ENCODE data around the gene KLHDC3.

KLHDC3 gene, protein sequence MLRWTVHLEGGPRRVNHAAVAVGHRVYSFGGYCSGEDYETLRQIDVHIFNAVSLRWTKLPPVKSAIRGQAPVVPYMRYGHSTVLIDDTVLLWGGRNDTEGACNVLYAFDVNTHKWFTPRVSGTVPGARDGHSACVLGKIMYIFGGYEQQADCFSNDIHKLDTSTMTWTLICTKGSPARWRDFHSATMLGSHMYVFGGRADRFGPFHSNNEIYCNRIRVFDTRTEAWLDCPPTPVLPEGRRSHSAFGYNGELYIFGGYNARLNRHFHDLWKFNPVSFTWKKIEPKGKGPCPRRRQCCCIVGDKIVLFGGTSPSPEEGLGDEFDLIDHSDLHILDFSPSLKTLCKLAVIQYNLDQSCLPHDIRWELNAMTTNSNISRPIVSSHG

DNA sequence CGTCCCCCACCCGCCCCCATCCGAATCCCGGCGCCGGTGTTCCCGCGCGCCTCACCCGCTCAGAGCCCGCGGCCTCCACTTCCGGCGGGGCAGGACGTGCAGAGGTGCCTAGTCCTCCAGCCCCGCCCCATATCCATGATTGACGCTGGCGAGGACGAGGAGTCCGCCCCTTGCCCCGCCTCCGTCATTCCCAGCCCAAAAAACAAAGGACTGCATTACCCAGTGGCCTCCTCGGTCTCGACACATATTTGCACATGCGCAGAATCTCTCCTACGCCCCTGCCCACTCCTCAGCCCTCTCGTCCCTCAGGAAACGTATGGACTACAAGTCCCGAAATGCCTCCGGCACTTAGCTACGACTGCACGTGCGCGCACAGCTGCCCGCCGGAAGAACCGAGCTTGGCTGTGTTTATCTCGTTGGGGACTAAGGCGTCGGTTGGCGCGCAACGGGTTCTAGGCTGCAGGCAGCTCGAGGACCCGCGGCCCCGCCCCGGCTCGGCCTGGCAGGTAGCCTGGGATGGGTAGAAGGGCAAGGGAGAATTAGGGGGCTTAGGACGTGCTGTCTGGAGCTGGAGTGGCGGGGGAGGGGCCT, at the start of gene KLHDC3, which contains the start of gene MEA1:
TSS of gene KLHDC3 (plus strand) at position 407 of the 591 bp plus-strand sequence. CDS start 2,944 bp downstream, outside the sequence.
TSS of gene MEA1 (minus strand) at position 104 of the 591 bp plus-strand sequence. CDS start 133 bp downstream, outside the sequence.
- peak; percentile 100 for DNase-seq

DNA sequence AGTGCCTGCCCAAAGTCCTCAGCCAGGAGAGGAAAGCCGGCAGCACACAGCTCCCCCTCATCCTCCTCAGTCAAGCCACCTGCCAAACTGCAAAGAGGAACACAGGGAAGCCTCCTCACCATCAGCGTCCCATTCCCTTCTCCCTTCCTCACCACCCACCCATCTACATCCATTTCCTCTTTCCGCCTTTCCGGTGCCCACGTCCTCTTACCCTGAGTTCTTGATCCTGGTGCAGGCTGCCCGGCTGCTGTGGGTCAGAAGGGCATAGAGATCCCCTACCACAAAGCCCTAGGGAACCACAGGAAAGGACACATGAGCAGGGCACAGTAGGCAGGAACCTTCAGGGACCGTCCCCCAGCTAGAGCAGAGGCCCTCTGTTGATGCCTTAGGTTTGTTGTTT, 47.5 kb upstream of the KLHDC3 start:
- peak; percentile 59 for DNase-seq

DNA sequence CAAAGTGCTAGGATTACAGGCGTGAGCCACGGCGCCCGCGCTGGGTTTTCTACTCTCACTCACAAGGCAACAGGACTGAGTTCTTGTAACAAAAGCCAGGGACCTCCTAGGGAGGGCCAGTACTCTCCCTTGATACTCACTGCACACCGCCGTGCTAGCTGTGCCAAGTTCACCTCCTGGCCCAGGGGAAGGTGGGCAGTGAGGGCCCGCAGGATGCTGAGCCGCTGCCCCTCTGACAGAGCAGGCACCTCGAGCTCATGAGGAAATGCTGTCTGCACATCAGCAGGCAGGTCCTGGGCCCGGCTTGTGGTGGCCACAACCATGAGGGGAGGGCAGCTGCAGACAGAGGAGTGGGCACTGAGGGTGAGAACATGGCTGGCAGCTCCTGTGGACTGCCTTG, 46.8 kb upstream of the KLHDC3 start:
- DNase-seq: no peak

DNA sequence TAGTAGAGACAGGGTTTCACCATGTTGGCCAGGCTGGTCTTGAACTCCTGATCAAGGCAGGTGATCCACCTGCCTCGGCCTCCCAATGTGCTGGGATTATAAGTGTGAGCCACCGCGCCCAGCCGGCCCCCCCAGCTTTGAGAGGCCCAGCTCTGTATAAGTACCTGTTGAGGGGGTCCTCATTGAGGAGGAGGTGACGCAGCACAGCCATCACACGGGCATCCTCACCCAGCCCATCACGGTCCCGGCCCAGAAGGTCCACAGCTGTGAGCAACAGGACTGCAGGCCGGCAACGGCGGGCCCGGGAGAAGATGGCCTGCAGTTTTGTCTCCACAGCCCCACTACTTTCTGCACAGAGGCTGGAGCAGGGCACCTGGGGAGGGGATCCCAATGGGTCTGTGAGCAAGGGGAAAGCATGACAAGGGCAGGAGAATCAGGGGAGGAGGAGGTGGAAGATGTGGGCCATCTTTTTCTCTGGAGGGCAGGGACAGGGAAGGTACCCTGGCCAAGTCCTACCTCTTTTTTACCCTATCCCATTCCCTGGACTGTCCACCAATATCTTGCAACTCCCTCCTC, 45.8 kb upstream of the KLHDC3 start:
- no peak for DNase-seq

DNA sequence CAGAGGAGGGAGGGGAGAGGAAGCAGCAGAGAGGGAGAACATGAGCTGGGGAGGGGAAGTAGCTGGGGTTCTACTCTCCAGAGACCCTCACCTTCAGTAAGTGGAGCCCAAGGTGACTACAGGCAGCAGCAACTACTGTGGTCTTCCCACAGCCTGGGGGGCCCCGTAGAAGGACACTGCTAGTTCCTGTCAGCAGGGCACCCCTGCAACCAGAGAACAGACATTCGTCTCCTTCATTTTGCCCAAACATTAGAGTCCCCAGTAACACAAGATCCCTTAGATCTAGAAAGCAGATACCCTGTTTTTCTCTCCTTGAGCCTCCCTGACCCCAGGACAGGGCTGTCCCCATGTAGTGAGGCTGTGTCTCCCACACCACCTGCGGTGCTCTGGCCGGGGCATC, 45.3 kb upstream of the KLHDC3 start:
- DNase-seq: no peak

DNA sequence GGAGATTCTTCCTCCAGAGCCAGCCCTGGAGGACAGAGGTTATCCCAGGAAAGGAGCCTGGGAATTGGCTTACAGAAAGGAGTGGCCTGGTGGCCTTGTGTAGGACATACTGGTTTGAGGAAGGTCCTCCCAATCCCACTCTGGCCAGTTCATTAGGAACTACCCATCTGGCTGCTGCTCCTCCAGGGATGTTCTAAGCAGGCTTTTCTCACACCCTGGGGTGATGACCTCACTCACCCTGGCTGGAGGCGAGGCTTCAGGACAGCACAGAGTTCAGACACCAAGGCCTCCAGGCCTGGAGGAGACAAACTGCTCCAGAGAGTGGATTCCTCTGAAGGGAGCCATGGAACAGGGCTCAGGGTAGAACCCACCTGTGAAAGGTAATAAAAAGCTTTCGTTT, 44.6 kb upstream of the KLHDC3 start:
- DNase-seq: no peak

DNA sequence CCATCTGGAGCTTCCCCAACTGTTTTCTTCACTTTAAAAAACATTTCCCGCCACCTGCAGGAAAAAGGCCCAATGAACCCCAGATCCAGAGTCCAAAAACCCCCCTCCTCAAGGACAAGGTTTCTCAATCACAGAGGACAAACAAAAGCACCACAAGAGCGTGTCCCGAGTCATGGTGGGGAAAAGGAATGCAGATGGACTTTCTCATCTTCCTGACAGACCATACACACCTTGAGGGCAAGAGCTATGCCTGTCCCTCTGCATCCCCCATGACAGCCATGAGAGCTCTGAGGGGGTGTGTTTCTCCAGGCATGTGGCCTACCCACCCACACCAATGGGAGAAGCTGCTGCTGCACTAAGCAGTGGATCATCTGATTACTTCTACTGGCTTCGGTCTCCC, 44.1 kb upstream of the KLHDC3 start:
- no peak for DNase-seq

DNA sequence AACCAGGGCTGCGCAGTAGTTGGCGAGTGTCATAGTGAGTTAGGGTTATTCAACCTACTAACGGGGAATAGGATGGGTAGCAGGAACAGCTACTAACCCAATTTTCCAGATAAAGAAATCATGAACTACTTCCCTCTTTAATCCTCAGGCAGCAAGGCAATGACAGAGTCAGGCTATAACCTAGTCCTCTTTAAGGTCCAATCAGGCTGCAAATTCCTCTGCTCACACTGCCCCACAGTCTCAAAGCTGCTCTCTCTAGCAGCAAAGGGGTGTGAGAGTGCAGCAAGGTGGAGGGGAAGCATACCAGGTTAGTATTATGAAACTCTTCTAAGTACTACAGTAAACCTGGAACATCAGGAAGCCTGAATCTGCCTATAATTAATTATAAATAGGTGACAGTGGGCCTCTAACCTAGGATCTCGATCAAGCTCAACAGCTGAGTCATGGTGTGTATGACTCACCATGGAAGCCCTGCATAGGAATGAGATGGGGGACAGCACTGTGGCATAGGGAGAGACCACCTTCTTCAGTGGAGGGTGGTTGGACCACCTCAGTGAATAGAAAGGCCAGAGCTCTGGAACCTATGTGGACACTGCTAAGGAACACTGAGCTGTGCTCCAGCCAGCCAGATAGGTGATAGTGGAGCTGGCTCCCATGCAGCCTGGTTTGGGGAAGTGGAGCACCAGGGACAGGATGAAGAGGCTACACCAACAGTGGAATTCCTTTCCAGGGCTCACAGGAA, 43.0 kb upstream of the KLHDC3 start:
- DNase-seq: peak; percentile 13

DNA sequence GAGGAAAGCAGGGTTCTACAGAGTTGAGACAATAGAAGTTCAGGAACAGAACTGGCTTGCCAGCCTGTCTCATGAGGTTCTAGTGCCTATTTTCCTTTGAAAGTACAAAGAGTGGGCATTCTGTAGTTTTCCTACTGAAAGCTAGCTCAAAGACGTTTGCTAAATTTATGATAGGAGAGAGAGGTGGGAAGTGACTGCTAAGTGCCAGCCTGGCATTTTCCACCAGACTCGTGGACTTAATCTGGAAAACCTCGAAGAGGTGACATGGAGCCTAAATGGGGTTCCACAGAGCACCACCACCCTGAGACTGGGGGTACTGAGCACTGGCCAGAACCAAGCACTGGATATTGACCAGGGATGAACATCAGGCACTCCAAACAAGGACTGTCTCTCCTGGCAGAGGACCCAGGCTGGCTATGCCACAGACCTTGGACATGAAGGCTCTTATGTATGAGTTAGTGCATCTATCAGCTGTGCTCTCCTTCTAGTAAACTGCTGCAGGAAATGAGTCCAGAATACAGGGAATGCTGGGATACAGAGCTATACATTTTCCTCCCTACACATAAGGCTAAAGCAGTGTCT, 42.2 kb upstream of the KLHDC3 start:
- DNase-seq: no peak

DNA sequence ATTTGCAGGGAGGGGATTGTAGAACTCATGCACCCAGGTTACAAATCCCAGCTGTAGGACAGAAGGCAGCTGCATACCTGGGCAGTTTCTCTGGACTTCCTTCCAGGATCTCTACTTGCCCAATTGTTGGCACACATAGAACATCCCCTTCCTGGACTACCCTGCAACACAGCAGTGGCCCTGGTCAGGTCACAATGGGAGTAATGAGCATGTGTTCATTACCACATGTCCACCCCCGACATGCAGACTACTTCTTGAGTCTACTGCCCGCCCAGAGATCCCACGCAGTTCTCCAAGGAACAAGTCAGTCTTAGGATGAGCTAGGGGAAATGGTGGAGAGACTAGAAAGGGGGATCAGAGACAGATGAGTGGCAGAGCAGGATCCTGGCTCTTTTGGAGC, 40.1 kb upstream of the KLHDC3 start:
- DNase-seq: peak; percentile 81

DNA sequence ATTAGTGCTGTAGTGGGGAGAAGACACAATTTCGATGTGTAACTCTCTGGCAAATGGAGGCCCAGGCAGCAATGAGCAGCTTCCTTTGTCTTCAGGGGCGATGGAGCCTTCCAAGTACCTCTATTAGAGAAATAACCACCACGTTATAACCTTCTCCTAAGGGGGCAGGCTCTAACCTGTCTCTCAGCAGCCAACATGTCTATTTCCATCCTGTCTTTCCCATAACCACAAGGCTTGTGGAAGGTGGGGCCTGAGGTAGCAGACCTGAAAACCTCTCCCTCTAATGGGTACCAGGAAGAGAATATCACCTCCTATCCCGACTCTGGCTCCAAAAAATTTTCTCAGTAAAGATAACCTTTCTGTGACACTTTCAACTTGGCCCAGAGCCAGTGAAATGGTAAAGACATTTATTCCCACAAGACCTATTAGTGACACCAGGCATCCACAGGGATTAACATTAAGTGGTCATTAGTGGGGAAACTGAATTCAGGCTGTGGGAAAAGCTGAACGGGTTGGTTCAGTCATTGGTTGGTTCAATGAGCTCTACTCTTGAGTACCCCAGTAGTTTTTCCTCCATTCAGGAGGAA, 39.0 kb upstream of the KLHDC3 start:
- no peak for DNase-seq

DNA sequence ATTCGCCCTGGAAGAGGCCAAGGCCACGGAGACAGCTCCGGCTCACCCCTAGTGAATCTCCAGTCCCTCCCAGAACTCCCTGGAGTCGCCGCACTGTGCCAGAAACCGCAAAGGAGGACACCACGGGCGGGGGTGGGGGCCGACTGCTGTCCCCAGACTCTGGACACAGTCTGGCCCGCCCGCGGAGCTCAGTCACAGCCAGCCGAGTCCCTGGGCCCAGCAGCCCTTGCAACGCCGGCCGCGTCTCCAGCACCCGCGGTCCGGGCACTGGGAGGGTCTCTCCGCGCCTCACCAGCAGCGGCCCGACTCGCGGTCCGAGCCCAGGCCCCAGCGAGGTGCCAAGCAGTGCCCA, 35.6 kb upstream of the KLHDC3 start:
- DNase-seq: peak; percentile 34

DNA sequence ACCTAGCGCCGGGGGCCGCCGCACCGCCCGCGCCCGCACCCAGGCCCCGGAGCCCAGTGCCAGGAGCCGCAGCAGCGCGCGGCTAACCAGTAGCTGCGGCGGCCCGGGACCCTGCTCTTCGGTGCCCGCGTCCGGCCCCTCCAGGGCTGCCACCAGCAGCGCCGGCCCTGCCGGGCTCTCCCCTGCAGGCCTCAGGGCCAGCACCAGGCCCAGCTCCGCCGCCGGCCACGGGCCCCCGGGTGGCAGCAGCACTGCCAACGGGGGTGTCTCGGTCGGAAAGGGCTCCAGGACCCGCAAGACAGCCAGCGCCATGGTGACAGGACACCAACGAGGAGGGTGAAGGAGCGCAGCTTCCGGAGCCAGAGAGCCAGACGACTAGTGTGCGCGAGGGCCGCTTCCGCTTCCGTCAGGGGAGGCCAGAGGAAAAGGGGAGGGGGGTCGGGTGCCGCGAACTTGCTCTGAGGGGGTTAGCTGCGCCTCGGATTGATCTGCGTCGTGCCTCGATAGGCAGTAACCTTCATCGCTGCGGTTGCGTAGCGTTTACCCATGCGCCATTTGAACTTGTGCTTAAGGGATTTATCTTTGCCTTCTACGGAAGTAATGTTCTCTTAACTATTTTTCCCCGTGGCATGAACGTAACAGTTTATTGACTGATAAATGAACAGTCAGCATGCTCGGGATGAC, 35.1 kb upstream of the KLHDC3 start, which contains the start of gene PEX6:
TSS of gene PEX6 (minus strand) at position 343 of the 684 bp plus-strand sequence. CDS start at position 312, 31 bp downstream.
- DNase-seq: peak; percentile 82

DNA sequence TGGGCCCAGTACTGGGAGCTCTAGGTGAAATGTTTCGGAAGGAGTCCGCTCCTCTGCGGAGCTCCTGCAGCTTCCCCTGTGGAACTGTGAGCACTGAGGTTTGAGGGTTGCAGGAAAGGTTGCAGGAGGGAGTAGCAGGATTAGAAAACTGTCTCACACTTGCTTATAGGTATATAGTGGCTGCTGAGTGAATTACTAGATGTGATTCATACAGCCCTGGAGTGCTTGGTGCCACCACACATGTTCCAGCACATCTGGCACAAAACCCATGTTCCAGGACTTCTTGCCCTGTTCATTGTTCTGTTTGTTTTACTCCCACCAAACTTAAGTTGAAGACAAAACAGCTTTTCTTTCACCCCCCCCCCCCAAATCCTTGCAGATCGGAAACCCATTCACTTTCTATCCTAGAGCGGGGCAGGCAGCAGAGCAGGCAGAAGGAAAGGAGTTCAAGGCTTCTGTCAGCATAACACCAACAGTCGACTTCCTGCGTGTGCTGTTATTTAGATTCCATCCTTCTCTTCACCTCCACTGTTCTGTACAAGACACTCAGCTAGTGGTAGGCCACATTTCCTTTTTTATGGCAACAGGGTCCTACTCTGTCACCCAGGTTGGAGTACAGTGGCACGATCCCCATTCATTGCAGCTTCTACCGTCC, 34.4 kb upstream of the KLHDC3 start:
- no peak for DNase-seq

DNA sequence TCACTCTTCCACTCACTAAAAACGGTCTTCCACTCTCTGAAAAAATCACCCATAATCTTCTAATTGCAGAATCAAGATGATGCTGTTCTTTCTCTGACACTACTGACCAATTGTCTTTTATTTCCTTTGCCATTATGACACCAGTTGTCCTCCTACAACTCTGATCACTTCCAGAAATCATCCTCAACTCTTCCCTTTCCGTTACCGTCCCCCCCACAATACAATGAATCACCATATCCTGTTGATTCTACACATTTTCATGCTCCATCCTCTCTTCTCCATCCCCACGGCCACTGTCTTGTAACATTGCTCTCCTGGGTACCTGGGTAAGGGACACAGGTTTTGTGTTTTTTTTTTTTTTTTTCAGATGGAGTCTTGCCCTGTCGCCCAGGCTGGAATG, 32.2 kb upstream of the KLHDC3 start:
- DNase-seq: no peak

DNA sequence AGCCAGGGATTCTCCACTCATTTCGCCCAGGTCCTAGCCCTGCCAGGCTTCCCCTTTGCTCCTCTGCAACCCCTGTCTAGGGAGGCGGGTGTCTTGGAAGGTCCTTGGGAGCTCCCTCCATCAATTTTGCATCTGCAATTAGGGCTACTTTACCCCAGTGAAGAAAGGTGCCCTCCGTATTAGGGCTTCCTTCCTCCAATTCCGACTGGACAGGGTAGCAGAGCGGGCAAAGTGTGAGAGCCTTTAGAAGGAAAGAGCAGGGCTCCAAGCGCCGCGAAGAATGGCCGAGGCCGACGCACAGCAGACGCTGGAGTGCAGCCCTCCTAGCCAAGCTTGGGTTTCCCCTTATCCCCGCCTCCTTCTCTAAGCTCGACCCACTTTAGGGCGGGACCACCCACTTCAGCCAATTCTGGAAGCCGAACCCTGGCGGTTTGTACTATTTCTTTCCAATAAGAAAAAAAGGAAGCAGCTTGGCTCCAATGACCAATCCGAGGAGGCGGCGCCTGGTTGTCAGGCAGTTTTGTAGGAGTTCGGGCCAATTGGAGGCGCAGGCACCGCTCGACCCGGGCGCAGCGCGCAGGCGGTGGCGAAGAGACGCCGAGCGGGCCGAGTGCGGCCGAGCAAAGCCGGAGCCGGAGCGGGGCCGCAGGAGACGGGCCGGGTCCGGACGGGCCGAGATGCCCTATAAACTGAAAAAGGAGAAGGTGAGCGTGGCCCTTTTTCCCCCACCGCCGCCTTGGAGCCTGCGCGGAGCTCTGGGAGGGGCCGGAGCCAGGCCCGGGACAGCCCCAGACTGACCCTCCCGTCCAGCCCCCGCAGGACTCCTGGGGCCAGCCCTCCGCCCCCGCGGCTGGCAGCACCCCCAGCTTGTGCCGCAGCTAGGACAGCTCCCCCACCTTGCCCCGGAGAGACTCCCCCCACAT, 29.8 kb upstream of the KLHDC3 start, which contains the start of gene PPP2R5D:
TSS of gene PPP2R5D (plus strand) at position 570 of the 923 bp plus-strand sequence. CDS start at position 678, 108 bp downstream.
- peak; percentile 99 for DNase-seq

DNA sequence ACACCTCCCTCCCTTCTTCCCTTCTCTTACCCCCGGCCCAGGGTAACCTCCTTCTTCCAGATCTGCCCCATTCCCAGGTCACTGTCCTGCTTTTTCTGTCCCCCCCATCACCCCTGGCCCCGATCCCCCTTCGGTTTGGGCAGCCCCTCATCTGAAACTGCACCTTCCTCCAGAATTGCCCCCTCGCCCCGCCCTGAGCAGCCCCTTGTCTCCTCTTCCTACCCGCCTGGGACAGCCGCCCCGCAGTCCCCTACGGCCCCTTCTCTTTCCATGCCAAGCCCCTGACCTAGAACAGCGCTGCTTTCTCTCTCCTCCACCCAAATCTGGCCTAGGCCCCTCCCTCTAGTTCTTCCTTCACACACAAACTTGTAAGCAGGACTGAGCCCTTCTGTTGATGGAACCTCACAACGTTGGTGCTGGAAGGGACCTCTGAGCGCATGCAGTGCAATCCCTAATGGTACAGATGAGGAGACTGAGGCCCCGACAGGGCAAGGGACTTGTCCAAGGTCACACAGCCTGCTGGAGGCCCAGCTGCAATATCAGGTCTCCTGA, 29.0 kb upstream of the KLHDC3 start:
- no peak for DNase-seq

DNA sequence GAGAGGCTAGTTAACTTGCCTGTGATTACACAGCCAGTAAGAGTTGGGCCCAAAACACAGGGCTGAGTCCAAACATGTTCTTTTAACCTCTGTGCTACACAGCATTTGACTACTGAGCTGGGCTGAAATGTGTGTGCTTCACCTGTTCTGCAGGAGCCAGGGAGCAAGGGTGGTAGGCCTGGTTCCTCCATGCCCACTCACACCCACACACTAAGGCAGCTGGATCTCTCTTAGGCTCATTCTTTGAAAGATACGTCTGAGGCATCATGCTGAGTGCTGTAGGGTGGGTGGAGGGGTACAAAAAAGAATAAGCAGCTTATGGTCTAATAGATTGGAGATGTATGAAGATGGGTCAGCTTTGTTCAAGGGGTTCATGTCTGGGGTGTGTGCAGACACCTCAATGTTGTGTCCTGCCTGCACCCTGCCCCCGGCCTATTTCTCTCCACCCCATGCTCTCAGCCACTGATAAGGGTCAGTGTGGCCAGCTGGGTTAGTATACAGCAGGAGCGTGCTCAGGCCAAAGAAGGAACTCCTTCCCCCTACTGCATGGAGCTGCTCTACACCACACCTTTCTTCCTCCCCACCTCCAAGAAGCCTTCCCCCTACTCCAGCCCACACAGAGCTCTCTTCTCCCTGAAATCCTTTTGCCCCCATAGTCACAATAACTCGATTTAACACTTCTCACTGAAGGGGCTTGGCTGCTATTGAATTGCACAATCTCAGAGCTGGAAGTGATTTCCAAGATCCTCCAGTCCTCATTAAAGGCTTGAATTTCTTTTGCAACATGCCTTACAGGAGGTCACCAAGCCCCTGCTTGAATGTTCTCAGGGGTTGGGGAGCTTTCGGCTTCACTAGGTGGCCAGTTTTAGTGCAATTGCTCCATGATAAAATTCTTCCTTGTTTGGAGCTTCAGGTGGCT, 26.3 kb upstream of the KLHDC3 start:
- no peak for DNase-seq

Measured in inflammatory macrophage treated with lipopolysaccharide for 4 hours (primary cell).